HL-60/S4 treated with phorbol 12-myristate 13-acetate at 8.2 ng/mL for 4 days and 3 days (cell line): ENCODE results near the gene GK.
"Not testable (repeated sequence)": the region's sequence is repeated elsewhere in the genome, so short reads cannot be mapped to it uniquely, and the experiment has no call there.

ENCODE experiments used
- in situ Hi-C: fragments of 300-500 bp; cut with MboI; formaldehyde crosslinking; loops from 2 replicates; pipeline ENCODE4 v1.15.0; 2022; ENCODE audit warnings: low sequenced_read_pairs

The GK gene

DNA sequence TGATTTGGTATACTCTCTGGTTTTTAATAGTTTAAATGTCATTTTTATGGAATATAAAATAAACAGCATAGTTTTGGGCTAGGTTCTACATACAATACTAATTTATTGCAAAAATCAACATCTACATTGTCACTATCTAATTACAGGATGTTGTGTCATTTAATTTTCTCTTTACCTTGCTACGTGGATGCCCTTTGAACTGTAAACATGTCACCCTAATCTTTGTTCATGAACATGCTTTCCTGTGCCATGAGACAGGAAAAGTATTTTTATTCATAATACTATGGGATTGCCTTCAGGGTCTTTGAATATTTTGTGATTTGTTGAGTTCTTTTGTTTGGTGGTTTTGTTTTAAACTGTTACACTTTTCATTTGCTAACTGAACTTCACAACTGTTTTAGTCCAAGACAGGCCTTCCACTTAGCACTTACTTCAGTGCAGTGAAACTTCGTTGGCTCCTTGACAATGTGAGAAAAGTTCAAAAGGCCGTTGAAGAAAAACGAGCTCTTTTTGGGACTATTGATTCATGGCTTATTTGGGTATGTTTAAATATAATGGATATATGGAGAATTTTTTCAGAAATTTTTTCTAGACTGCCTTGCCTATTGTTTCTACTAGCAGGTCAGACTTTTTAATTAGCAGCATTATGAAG lies 40.9 kb downstream of the GK start:
- in situ Hi-C loops = no loop called here

DNA sequence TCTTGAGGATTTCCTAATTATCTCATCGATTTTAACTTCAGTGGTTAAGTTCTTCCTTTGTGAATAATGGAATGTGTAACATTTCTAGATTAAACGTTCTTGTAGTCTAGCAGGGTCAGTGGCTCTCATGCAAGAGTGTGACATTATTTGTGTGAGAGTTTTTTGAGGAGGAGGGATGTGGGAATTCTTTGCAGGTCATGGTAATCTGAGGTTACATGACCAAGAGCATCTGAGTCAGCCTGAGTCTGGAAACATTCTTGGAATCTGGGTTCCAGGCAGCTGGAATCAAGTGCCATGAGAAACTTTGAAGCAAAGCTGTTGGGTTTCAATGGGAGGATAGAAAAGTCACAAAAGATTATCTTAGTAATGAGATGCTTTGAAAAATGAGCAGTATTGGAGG lies 49.5 kb downstream of the GK start:
- in situ Hi-C loops = loop anchor here (25.0 kb wide), 1 partner anchor 140 kb away; no protein-coding TSS in a partner anchor

DNA sequence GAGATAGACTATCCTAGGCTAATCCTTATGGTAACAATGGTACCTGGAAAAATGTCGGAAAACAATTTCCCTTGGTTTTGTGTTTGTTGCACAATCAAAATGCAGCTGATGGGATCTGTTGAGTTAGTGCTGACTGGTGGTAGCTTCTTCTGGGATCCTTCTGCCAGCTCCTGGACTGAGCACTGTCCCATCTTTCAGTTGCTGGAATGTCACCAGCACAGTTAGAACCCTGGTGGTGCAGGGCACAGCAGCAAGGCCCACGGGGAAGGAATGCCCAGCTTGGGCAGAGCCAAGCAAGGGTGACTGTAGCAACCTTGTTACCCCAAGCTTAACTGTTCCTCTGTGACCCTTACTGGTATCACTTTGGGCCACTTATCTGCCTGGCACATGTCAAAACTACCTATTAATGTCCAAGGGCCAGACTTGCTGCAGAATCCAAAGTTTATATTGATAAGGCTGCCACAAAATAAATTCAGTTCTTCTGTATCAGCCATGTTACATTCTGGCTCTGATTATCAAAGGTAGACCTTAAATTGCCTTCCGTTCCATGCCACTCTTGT lies 53.1 kb downstream of the GK start:
- in situ Hi-C loops = loop anchor here (25.0 kb wide), 1 partner anchor 144 kb away; no protein-coding TSS in a partner anchor

DNA sequence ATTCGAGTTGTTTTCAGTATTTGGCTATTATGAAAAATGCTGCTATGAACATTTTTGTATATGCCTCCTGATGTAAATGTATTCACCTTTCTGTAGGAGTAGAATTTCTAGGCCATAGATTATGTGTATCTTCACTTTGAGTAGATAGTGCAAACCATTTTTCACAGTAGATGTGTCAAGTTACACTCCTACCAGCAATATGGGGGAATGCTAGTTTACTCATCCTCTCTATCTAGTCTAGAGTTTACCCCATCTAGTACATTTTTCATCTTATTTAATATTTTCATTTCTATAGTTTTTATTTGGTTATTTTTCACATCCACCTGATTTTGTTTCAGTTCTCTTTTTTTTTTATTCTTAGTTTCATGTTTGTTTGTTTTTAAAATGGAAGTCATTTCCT lies 59.0 kb downstream of the GK start:
- in situ Hi-C loops = loop anchor here (25.0 kb wide), 1 partner anchor 150 kb away; no protein-coding TSS in a partner anchor

DNA sequence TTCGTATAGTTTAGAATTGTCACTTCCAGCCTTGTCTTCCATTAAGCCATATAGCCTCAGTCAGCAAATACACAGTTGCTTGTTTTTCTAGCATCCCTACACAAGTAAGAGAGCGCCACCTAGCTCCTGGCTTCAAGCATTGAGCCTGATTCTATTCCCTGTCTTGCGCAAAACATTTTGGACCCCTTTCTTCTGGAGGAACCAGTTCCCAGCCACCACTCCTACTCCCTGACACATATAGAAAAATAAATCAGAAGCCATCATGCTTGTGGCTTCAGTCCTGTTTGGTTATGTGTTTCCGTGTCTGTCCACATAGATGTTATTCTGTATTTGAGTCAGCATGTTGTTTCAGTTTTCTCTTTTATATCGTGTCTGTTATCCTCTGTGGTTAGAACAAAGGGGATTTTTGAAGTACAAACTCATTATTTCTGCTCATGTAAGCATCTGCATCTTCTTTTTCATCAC lies 59.9 kb downstream of the GK start:
- in situ Hi-C loops = loop anchor here (25.0 kb wide), 1 partner anchor 151 kb away; no protein-coding TSS in a partner anchor

DNA sequence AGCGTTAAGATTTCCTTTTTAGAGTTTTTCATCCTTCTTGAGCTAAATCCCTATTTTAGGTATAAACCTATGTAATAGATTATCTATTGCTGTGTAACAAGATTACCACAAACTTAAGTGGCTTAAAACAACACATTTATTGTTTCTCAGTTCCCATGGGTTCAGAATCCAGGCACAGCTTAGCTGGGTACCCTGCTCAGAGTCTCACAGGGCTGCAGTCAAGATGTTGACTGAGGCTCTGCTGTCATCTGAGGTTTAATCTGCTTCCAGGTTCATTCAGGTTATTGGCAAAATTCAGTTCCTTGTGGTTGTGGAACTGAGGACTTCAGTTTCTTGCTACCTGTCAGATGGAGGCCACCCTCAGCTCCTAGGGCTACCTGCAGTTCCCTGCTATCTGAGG lies 60.9 kb downstream of the GK start:
- in situ Hi-C loops = loop anchor here (25.0 kb wide), 1 partner anchor 152 kb away; no protein-coding TSS in a partner anchor

DNA sequence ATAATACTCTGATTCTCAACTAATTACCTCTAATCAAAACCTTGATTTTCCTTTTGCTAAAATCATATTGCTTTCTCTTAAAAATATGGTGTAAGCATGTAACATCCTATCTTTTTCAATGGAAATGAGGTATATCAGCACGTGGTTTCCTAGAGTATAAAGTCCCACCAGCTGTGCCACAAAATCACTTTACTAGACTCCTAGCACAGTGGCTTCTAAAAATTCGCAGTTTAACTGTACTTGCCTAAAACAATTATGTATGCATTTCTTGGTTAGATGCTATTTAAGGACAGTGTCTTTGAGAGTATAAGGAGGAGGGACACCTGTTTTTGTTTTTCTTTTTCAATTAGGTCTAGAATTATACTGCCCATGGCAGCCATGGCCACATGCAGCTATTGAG lies 62.8 kb downstream of the GK start:
- in situ Hi-C loops = loop anchor here (25.0 kb wide), 1 partner anchor 154 kb away; no protein-coding TSS in a partner anchor

DNA sequence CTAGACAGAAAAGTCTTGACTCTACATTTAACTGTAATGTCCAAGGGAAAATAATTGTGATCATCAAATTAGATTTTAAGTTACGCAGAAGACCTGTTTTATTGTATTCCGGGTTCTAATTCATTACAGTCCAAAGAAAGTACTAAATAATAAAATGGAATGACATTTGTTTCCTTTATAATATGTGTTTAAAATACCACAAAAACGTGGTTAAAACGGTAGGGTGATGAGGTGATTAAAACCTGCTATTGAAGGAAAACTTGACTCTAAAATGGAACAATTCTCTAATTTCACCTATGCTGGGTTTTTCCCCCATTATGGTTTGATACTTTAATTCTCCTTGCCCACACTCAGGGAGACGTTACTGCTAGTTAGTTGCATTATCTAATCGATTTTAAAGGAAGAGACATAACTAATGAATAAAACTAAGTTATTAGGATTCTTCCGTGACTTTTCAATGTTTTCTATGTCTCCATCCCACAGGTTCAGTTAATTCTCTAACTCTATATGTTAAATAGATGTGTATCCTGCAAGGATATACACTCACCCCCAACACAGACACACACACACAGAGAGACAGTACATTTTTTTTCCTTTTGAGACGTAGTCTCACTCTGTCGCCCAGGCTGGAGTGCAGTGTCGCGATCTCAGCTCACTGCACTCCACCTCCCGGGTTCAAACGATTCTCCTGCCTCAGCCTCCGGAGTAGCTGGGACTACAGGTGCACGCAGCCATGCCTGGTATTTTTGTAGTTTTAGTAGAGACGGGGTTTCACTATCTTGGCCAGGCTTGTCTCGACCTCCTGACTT lies 80.8 kb downstream of the GK start:
- in situ Hi-C loops = no loop called here

DNA sequence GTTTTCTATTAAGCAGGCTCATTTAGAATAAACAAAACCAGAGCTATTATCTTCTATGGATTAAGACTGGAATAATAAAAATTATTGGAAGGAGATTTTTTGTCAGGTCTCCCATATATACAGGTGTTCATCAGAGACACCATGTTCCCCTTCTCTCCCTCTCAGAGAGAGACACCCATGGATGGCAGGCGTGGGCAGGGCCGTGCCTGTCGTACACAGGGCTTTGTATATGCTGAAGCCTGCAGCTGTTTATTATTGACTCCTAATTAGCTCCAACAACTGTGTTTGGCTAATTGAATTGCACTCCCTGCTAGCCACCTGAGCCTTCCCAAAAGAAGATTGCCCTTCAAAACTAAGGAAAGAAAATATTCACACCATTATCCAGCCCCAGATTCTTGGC lies 81.6 kb downstream of the GK start:
- in situ Hi-C loops = no loop called here

DNA sequence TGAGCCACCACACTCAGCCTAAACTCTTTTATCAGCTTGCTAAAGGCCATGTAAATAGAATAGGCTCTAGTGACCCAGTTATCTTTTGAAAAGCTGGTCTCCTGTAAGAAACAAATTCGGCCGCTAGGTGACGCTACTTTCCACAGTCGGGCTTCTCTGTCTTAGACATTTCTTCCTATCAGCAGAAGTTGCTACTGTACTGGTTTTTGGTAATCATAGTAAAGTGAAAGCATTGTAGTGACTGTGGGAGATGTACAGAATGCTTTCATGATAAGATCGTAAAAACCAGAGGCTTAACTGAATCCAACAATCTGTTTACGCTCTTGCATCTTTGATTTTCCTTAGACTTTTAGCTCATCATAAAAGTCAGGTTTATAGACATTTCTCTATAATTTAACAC lies 82.6 kb downstream of the GK start:
- in situ Hi-C loops = no loop called here

DNA sequence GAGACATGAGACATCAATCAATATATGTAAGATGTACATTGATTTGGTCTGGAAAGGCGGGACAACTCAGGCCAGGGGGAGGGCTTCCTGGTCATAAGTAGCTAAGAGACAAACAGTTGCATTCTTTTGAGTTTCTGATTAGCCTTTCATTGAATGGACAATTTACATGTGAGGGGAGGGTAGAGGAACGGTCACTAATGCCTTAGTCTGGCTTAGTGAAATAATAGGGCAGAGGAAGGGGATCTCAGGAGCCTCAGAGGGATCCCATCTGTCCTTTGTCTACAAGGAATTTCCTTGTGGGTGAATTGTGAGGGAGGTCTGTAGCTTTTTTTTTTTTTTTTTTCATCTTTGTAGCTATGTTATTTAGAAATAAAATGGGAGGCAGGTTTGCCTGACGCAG lies 88.3 kb downstream of the GK start:
- in situ Hi-C loops = no loop called here

DNA sequence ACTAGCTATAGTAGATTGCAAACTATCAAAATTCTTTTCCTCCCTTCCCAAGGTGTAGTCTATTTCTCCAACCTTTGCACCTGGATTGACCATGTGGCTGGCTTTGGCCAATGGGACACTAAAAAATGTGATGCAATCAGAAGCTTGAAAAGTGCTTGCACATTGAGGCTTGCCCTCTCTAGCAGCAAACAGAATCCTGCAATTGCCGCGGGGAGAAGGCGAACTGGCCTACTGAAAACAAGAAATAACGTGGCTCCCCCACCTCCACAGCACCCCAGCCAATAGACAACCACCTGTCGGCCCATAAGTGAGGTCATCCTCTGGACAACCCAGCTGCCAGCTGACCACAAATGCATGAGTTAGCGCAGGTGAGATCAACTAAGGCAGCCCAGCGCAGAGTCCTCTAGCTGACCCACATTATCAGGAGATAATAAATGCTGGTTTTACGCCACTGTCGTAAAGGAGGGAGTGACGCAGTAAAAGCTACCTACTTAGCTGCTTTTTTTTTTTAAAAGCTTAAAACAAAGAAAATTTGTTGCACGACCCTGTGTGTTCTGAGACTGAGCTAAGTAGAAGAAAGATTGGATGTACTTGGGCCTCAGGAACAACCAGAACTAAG lies 95.2 kb downstream of the GK start:
- in situ Hi-C loops = no loop called here

DNA sequence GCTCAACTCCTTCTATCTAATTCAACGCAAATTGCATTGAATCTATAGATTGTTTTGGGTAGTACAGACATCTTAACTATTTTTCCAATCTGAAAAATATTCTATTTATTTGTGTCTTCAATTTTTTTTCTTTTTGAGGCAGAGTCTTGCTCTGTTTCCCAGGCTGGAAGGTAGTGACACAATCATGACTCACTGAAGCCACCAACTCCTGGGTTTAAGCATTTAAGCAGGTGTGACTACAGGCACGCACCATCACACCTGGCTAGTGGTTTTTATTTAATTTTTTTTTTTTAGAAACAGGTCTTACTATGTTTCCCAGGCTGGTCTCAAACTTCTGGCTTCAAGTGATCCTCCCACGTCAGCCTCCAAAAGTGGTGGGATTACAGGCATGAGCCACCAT lies 98.3 kb downstream of the GK start:
- in situ Hi-C loops = no loop called here

DNA sequence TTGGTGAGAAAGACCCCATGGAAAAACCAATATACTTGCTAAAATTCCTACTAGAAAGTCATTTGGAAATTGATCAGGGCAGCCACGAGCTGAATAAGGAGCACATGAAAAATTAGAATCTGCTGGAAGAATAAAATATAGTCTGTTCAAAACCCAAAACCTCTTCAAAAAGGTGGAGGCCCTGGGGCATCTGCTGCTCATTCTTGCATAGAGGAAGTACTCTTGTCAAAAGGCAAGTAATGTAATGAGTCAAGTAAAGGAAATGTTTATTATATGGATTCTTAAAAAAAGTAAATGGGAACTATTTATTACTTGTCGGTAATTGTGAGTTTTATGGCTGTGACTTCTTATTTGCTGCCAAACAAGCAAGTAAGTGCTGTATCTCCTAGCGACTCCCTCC lies 109.5 kb downstream of the GK start:
- in situ Hi-C loops = no loop called here

DNA sequence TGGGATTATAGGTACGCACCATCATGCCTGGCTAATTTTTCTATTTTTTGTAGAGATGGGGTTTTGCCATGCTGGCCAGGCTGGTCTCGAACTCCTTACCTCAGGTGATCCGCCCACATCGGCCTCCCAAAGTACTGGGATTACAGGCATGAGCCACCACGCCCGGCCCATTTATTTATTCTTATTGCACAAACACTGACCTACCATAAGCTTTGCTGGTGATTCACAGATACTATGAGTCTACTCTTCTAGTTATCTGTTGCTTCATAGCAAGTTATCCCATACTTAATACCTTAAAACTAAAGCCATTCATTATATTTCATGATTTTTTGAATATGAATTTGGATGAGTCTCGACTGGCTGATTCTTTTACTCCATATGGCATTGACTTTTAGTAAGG lies 120.5 kb downstream of the GK start:
- in situ Hi-C loops = not testable (repeated sequence)

DNA sequence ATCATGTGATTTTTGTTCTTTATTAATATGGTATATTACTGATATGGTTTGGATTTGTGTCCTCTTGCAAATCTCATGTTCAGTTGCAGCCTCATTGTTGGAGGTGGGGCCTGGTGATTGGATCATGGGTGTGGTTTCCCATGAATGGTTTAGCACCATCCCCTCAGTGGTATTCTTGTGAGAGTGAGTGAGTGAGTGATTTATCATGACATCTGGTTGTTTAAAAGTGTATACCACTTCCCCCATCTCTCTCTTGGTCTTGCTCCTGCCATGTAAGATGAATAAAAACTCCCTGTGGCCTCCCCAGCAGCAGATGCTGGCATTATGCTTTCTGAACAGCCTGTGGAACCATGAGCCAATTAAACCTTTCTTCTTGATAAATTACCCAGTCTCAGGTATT lies 124.4 kb downstream of the GK start:
- in situ Hi-C loops = no loop called here

DNA sequence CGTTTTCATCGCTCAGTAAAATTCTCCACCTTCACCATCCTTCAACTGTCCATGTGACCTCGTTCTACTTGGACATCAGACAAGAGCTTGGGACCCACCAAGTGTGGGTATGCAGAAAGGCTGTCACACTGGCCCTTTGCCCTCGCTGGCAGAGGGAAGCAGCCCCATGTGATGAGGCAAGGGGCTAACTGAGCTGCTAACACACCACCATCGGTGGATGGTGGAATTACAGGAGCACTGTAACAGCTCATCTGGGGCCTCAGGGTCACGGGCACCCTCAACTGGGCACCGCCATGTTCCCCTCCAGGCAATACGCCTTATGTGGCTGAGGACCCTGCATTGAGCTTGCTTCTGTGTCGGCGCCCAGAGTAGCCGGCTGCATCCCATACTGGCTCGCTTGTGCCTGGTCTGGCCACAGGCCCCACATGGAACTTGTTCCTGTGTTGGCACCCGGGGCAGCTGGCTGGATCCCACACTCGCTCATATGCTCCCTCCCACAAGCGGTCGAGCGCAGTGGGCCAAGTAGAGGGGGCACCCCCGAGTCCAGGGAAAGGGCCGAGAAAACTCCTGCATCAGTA lies 126.3 kb downstream of the GK start:
- in situ Hi-C loops = no loop called here
